Skeletal muscle tissue (tissue), 4 donors: ENCODE measurements around the gene RPTOR. TPM values are rescaled to one million over a fixed set of nuclear protein-coding genes. Genes with fewer than 3 reads are reported as not detected.

Source experiments
- H3K27ac ChIP-seq: one replicate; pipeline ENCODE4 v1.7.0; 2013; ENCODE audit warnings: mild to moderate bottlenecking, low read depth, low read length, inconsistent platforms
- H3K27me3 ChIP-seq, 3 donors: one replicate each; pipeline ENCODE4 v1.7.0; 2013; ENCODE audit warnings: low read length in 3 of 3; ENCODE audit not compliant: control insufficient read depth in 3 of 3, insufficient read depth in 3 of 3
- H3K36me3 ChIP-seq, 3 donors: one replicate each; pipeline ENCODE4 v1.7.0; 2013; ENCODE audit warnings: low read length in 3 of 3; ENCODE audit not compliant: control insufficient read depth in 3 of 3, insufficient read depth in 3 of 3
- H3K4me1 ChIP-seq, 3 donors: one replicate each; pipeline ENCODE4 v1.7.0; 2013; ENCODE audit warnings: low read length in 3 of 3, mild to moderate bottlenecking in 3 of 3; ENCODE audit not compliant: control insufficient read depth in 3 of 3, insufficient read depth in 3 of 3
- H3K4me3 ChIP-seq, 3 donors: one replicate each; pipeline ENCODE4 v1.7.0; 2013; ENCODE audit warnings: low read length in 3 of 3
- H3K9ac ChIP-seq, 3 donors: one replicate each; pipeline ENCODE4 v1.7.0; 2013; ENCODE audit warnings: low read length in 3 of 3, mild to moderate bottlenecking in 3 of 3, moderate library complexity in 2 of 3, low read depth in 1 of 3
- H3K9me3 ChIP-seq, 3 donors: one replicate each; pipeline ENCODE4 v1.7.0; 2013; ENCODE audit warnings: low read length in 3 of 3; ENCODE audit not compliant: control insufficient read depth in 3 of 3
- total RNA-seq: library from RNA; depleted of rRNA; stranded (reverse); fragments of >200 nt; gene quantifications from one replicate; pipeline ENCODE4 v1.2.3, GENCODE V29; 2014
- donor health status: Osteomylitis.

The RPTOR gene
- total RNA-seq, 1 donor from 2014 or later = 24.5 TPM

DNA sequence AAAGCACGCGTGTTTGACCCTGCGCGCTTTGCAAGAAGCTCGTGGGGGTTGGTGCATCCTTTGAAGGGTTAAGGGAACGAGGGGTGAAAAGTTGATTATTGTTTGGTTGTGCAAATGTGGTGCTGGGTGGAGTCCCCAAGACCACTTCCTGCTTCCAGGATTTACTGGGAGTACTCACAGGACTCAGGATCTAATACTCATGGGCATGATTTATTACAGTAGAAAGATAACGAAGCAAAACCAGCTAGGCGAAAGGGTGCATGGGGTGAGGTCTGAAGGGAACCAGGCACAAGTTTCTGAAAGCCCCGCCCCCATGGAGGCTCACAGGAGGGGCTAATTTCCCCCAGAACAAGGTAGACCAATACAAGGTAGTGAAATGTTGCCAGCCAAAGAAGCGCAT lies 58.8 kb downstream of the RPTOR start:
- Histone ChIP-seq H3K4me3 (no peak overlapping the region), H3K36me3 (no peaks in the 10 kb centered on the region), H3K9ac (no peak overlapping the region), H3K27ac (no peak overlapping the region), H3K4me1 (peaks cover 8 to 13% (median 8%) of the 10 kb centered on the region in 3 donors), H3K27me3 (no peaks in the 10 kb centered on the region), H3K9me3 (no peaks in the 10 kb centered on the region)

DNA sequence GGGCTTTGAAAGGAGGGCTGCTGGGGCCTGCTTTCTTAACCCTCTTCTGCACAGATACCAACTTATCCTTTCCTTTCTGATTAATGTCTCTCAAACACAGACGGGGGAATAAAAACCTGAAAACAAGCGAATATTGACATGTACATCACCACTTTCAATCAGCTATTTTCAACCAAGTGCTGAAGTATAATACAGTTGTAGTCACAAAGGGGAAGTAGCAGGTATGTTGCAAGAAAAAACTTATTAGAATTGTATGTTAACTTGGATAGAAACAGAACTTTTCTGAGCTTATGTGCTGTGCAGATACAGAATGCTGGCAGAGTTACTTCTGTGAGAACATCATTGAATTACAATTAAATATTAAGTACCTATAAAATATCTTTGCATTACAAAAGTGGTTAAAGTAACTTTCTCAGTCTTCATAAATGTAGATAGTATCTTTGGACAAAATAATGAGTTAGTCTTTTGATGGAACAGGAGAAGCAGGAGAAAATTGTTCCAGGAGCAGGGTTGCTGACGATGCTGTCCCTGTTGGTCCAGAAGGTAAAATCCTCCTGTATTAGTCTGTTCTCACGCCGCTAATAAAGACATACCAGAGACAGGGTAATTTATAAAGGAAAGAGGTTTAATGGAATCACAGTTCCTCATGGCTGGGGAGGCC lies 59.5 kb downstream of the RPTOR start:
- no peak overlapping the region for H3K4me3 ChIP-seq
- H3K4me1 ChIP-seq = peaks cover 5 to 14% (median 11%) of the 10 kb centered on the region in 3 donors
- H3K27ac ChIP-seq = no peak overlapping the region
- H3K36me3 ChIP-seq = no peaks in the 10 kb centered on the region
- no peaks in the 10 kb centered on the region for H3K9me3 ChIP-seq
- no peak overlapping the region for H3K9ac ChIP-seq
- H3K27me3 ChIP-seq = no peaks in the 10 kb centered on the region

DNA sequence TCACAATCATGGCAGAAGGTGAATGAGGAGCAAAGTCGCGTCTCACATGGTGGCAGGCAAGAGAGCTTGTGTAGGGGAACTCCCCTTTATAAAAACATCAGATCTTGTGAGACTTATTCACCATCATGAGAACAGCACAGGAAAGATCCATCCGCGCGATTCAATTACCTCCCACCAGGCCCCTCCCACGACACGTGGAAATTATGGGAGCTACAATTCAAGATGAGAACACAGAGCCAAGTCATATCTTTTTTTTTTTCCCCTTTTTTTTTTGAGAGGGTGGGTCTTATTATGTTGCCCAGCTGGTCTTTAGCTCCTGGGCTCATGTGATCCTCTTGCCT lies 60.0 kb downstream of the RPTOR start:
- no peaks in the 10 kb centered on the region for H3K9me3 ChIP-seq
- no peaks in the 10 kb centered on the region for H3K27me3 ChIP-seq
- H3K27ac ChIP-seq = no peak overlapping the region
- H3K4me1 ChIP-seq = peaks cover under 1 to 13% (median 6%) of the 10 kb centered on the region in 3 donors
- no peak overlapping the region for H3K9ac ChIP-seq
- H3K4me3 ChIP-seq = no peak overlapping the region
- no peaks in the 10 kb centered on the region for H3K36me3 ChIP-seq

GRCh38 chr17:80605326-80606066 lies 60.9 kb downstream of the RPTOR start:
- H3K27ac ChIP-seq = no peak overlapping the region
- H3K4me1 ChIP-seq = peaks cover 4 to 18% (median 6%) of the 10 kb centered on the region in 3 donors
- H3K9ac ChIP-seq = no peak overlapping the region
- no peak overlapping the region for H3K4me3 ChIP-seq
- H3K27me3 ChIP-seq = no peaks in the 10 kb centered on the region
- H3K36me3 ChIP-seq = no peaks in the 10 kb centered on the region
- H3K9me3 ChIP-seq = no peaks in the 10 kb centered on the region

DNA sequence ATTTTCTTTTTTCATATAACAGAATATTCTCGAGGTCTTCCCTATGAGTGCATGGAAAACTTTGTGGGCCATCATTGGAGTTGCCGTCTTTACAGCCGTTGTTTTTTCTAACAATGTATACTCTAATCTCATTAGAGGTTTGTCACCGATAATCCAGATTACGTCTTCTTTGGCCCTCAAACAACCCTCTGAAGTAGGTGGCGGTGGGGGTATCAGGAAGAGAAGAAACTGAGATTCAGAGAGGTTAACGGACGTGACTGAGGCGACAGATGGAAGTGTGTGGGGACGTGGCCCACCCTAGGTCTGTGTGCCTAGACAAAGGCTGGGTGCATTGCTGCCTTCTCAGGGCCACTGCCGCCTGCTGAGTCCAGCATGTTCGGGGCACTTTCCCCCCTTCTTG lies 63.7 kb downstream of the RPTOR start:
- Histone ChIP-seq H3K27me3 (no peaks in the 10 kb centered on the region), H3K9ac (no peak overlapping the region), H3K4me1 (peaks cover 4 to 27% (median 10%) of the 10 kb centered on the region in 3 donors), H3K9me3 (no peaks in the 10 kb centered on the region), H3K27ac (no peak overlapping the region), H3K36me3 (no peaks in the 10 kb centered on the region), H3K4me3 (no peak overlapping the region)

DNA sequence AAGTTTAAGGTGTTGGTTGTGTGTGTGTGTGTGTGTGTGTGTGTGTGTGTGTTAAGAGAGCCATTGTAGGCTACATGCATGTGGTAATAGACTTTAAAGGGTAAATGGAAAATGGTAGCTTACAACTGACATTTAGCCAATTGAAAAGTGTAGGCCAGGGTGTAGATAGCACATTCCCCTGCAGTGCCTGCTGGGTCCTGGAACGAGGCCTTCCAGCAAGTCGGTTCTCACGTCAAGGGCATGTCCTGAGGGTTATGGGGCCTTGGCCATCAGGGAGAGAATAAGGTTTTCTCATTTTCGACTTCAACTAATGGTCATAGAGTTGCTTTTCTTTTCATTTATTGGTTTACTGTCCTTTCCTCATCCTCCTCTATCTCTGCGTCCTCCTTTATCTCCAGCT lies 65.1 kb downstream of the RPTOR start:
- H3K4me3 ChIP-seq = no peak overlapping the region
- peaks cover 9 to 36% (median 22%) of the 10 kb centered on the region in 3 donors for H3K4me1 ChIP-seq

GRCh38 chr17:80611816-80612215 lies 67.2 kb downstream of the RPTOR start:
- peaks cover 19 to 55% (median 33%) of the 10 kb centered on the region in 3 donors for H3K4me1 ChIP-seq
- H3K9ac ChIP-seq = no peak overlapping the region
- no peak overlapping the region for H3K4me3 ChIP-seq
- no peak overlapping the region for H3K27ac ChIP-seq
- no peaks in the 10 kb centered on the region for H3K27me3 ChIP-seq
- H3K9me3 ChIP-seq = no peaks in the 10 kb centered on the region
- no peaks in the 10 kb centered on the region for H3K36me3 ChIP-seq

More for the DNA sequence above, 65.1 kb downstream of the RPTOR start:
- Histone ChIP-seq H3K9ac (no peak overlapping the region), H3K27ac (no peak overlapping the region), H3K36me3 (no peaks in the 10 kb centered on the region), H3K27me3 (no peaks in the 10 kb centered on the region), H3K9me3 (no peaks in the 10 kb centered on the region)

GRCh38 chr17:80612997-80613731 lies 68.5 kb downstream of the RPTOR start:
- Histone ChIP-seq H3K9me3 (no peaks in the 10 kb centered on the region), H3K9ac (no peak overlapping the region), H3K36me3 (no peaks in the 10 kb centered on the region), H3K27me3 (no peaks in the 10 kb centered on the region), H3K4me3 (peak overlapping the region in 1 of 3 donors; percentile 24), H3K27ac (no peak overlapping the region), H3K4me1 (peaks cover 21 to 55% (median 34%) of the 10 kb centered on the region in 3 donors)

DNA sequence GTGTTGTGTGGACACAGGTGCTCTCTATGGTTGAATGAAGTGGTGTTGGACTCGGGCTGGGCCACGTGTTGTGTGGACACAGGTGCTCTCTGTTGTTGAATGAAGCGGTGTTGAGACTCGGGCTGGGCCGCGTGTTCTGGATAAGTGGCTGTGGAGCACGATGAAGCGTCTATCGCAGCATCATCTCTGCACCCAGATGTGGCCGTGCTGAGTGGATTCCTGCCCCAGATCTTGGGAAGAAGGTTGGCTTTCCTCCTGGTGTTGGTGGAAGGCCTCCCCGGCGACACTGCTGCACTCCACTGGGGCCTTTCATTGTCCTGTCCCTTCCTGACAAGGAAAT lies 69.1 kb downstream of the RPTOR start:
- Histone ChIP-seq H3K4me1 (peaks cover 23 to 56% (median 38%) of the 10 kb centered on the region in 3 donors), H3K36me3 (no peaks in the 10 kb centered on the region), H3K27ac (no peak overlapping the region), H3K27me3 (no peaks in the 10 kb centered on the region), H3K4me3 (no peak overlapping the region), H3K9ac (no peak overlapping the region), H3K9me3 (no peaks in the 10 kb centered on the region)
